NB4 (cell line): ENCODE results near the gene ZNF519.

Experiments
- DNase-seq: peaks from one replicate; pipeline ENCODE4 v3.0.0; 2010; ENCODE audit warnings: low read depth
- H3K4me3 ChIP-seq: one replicate; pipeline ENCODE4 v1.5.1; 2011; ENCODE audit warnings: mild to moderate bottlenecking, low read depth, low read length, moderate library complexity
- CTCF ChIP-seq: IDR thresholded peaks from one replicate; pipeline ENCODE4 v1.5.1; 2012; ENCODE audit warnings: low read depth, low read length
- MYC ChIP-seq: IDR thresholded peaks from 2 replicates; pipeline ENCODE4 v1.6.1; 2011; ENCODE audit warnings: low read depth, low read length
- POLR2A ChIP-seq: IDR thresholded peaks from 2 replicates; pipeline ENCODE4 v1.6.1; 2011; ENCODE audit warnings: mild to moderate bottlenecking; ENCODE audit not compliant: insufficient read length; ENCODE audit errors: extremely low read depth
- TF ChIP-seq, protein P1 (sequence below): IDR thresholded peaks from 2 replicates; pipeline ENCODE4 v1.6.1; 2011; ENCODE audit warnings: low read depth, low read length

The ZNF519 gene

GRCh38 chr18:14104906-14105748 lies 27.1 kb downstream of the ZNF519 start:
- no peak overlapping the region for H3K4me3 ChIP-seq
- DNase-seq: no peak
- TF ChIP-seq CTCF (no peak), MYC (no peak), POLR2A (no peak)
- TF ChIP-seq, protein P1, sequence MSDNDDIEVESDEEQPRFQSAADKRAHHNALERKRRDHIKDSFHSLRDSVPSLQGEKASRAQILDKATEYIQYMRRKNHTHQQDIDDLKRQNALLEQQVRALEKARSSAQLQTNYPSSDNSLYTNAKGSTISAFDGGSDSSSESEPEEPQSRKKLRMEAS: no peak

- no peak for DNase-seq
- H3K4me3 ChIP-seq: no peak overlapping the region
- TF ChIP-seq CTCF: no peak
- TF ChIP-seq, protein P1: no peak
- no peak for TF ChIP-seq POLR2A
- TF ChIP-seq MYC: no peak
Measured at GRCh38 chr18:14104201-14104600, 28.0 kb downstream of the ZNF519 start.

DNA sequence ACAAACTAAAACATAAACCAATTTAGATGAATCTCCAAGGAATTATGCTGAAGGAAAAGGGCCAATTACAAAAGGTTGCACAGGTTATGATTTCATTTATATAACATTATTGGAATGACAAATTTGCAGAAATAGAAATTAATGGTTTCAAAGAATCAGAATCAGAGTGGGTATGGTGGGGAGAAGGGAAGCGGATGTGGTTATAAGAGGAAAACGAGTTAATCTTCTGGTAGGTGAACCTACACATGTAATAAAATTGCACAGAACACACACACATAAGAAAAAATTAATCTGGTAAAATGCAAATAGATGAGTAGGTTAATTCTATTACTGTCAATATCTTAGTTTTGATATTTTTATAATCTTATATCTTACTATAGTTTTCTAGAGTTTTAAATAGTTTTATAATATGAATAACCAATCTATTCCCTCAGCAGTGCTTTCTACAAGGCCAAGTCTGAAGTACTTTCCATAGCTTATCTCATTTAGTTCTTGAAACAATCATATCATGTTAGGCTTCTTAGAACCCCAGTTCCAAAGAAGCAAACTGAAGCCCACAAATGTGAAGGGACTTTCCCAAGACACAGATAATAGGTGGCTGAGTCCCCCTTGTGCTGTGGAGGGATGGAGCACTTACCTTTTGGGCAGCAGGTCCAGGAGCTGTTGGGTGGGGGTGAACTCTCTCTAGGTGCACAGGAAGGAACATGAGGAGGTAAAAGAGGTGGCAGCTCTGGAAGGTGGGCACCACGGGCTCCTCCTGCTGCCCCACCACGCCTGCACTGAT lies 31.5 kb downstream of the ZNF519 start:
- no peak for DNase-seq
- H3K4me3 ChIP-seq: no peak overlapping the region
- TF ChIP-seq MYC: no peak
- TF ChIP-seq CTCF: no peak
- TF ChIP-seq POLR2A: no peak
- TF ChIP-seq, protein P1: no peak

GRCh38 chr18:14098428-14098827 lies 33.8 kb downstream of the ZNF519 start:
- no peak overlapping the region for H3K4me3 ChIP-seq
- no peak for DNase-seq
- no peak for TF ChIP-seq MYC
- TF ChIP-seq, protein P1: no peak
- TF ChIP-seq POLR2A: no peak
- TF ChIP-seq CTCF: no peak

DNA sequence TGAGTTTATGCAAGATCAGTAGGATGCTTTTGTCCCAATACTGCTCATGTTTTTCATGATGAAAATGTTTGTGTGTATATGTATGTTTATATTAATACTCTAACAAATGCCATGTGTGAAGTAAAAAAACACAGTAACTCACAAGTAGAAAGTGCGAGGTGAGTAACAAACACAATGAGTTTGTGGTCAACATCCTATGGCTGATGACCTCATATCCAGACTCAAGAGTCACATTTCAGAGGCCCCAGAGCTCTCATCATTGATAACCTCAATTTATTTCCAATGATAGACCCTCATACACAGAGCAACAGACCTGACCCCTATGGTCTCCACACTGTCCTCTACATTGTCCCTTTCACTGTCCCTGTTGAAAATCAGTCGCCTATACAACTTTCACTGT lies 34.5 kb downstream of the ZNF519 start:
- DNase-seq: no peak
- H3K4me3 ChIP-seq: no peak overlapping the region
- TF ChIP-seq, protein P1: no peak
- TF ChIP-seq POLR2A: no peak
- TF ChIP-seq MYC: no peak
- no peak for TF ChIP-seq CTCF
